Brain microvascular endothelial cell (primary cell): ENCODE data around the gene ELOA.
"Not testable (repeated sequence)": the region's sequence is repeated elsewhere in the genome, so short reads cannot be mapped to it uniquely, and the experiment has no call there.

Source experiments
- DNase-seq: peaks from one replicate; pipeline ENCODE4 v3.0.0-alpha.2; 2020
- H3K27ac ChIP-seq: fragments of 250-450 bp; sonication (Bioruptor Pico); 2 replicates; pipeline ENCODE4 v1.5.1; 2020; ENCODE audit warnings: mild to moderate bottlenecking, moderate library complexity
- H3K27me3 ChIP-seq: fragments of 250-450 bp; sonication (Bioruptor Pico); replicated peaks from 2 replicates; pipeline ENCODE4 v1.5.1; 2020; ENCODE audit warnings: mild to moderate bottlenecking
- H3K36me3 ChIP-seq: fragments of 250-450 bp; sonication (Bioruptor Pico); replicated peaks from 2 replicates; pipeline ENCODE4 v1.5.1; 2020; ENCODE audit warnings: mild to moderate bottlenecking
- H3K4me3 ChIP-seq: 2 replicates; pipeline ENCODE4 v1.5.1; 2011; ENCODE audit warnings: low read depth, mild to moderate bottlenecking, control low read depth, low read length, moderate library complexity
- in situ Hi-C: cut with HindIII; loops from 2 replicates; pipeline ENCODE4 v1.10.0; 2017; ENCODE audit warnings: low sequenced_read_pairs, low pct_ligation_motif_present
- TF ChIP-seq, protein P1 (sequence below): IDR thresholded peaks from 2 replicates; pipeline ENCODE4 v1.5.1; 2011; ENCODE audit warnings: low read depth, mild to moderate bottlenecking, moderate library complexity, low read length, control low read depth, inconsistent platforms; ENCODE audit errors: missing control alignments

The ELOA gene

GRCh38 chr1:23726686-23727085 is 16.6 kb upstream of the ELOA start:
- in situ Hi-C loops: no loop called here
- Histone ChIP-seq H3K27ac (no peak overlapping the region), H3K36me3 (no peaks in the 10 kb centered on the region), H3K4me3 (no peak overlapping the region), H3K27me3 (no peaks in the 10 kb centered on the region)
- DNase-seq: no peak
- TF ChIP-seq, protein P1, sequence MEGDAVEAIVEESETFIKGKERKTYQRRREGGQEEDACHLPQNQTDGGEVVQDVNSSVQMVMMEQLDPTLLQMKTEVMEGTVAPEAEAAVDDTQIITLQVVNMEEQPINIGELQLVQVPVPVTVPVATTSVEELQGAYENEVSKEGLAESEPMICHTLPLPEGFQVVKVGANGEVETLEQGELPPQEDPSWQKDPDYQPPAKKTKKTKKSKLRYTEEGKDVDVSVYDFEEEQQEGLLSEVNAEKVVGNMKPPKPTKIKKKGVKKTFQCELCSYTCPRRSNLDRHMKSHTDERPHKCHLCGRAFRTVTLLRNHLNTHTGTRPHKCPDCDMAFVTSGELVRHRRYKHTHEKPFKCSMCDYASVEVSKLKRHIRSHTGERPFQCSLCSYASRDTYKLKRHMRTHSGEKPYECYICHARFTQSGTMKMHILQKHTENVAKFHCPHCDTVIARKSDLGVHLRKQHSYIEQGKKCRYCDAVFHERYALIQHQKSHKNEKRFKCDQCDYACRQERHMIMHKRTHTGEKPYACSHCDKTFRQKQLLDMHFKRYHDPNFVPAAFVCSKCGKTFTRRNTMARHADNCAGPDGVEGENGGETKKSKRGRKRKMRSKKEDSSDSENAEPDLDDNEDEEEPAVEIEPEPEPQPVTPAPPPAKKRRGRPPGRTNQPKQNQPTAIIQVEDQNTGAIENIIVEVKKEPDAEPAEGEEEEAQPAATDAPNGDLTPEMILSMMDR: no peak

DNA sequence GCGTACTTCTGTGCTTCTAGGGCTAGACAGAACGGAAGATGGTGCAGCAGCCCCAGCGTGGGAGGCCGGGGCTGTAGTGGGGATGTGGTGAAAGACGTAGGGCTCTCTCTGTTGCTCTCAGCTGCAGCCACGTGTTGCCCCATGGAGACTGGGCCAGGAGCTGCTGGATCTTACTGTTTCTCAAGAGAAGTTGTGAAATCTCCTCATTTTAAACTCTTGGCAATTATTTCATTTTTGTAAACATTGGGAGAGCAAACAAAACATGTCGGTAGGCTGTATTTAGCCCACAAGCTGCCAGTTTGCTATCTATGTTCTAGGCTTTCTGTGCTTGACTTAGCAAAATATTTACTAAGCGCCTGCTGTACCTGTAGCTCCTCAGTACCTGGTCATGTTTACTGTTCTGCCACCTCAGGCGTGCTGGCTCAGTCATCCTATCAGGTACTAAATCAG is 15.9 kb upstream of the ELOA start:
- TF ChIP-seq, protein P1: no peak
- H3K36me3 ChIP-seq: no peaks in the 10 kb centered on the region
- no peak overlapping the region for H3K27ac ChIP-seq
- no peaks in the 10 kb centered on the region for H3K27me3 ChIP-seq
- no peak overlapping the region for H3K4me3 ChIP-seq
- no peak for DNase-seq
- in situ Hi-C loops: no loop called here

GRCh38 chr1:23732363-23733224 is 10.7 kb upstream of the ELOA start:
- H3K36me3 ChIP-seq: no peaks in the 10 kb centered on the region
- H3K27me3 ChIP-seq: no peaks in the 10 kb centered on the region
- no peak overlapping the region for H3K27ac ChIP-seq
- in situ Hi-C loops: no loop called here
- TF ChIP-seq, protein P1: no peak
- DNase-seq: no peak
- no peak overlapping the region for H3K4me3 ChIP-seq

DNA sequence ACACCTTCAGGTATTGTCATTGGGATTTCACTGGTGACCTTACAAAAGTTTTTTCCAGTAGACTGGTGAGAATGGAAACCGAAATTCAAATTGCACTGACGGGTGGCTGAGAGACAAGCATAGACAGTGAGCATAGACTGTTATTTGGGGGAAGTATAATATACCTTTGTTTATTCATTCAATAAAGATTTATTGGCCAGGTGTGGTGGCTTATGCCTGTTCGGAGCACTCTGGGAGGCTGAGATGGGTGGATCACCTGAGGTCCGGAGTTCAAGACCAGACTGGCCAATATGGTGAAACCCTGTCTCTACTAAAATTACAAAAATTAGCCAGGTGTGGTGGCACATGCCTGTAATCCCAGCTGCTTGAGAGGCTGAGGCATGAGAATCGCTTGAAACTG is 10.0 kb upstream of the ELOA start:
- in situ Hi-C loops, DNase-seq, H3K4me3 ChIP-seq, H3K27me3 ChIP-seq, H3K27ac ChIP-seq, H3K36me3 ChIP-seq: not testable (repeated sequence)

DNA sequence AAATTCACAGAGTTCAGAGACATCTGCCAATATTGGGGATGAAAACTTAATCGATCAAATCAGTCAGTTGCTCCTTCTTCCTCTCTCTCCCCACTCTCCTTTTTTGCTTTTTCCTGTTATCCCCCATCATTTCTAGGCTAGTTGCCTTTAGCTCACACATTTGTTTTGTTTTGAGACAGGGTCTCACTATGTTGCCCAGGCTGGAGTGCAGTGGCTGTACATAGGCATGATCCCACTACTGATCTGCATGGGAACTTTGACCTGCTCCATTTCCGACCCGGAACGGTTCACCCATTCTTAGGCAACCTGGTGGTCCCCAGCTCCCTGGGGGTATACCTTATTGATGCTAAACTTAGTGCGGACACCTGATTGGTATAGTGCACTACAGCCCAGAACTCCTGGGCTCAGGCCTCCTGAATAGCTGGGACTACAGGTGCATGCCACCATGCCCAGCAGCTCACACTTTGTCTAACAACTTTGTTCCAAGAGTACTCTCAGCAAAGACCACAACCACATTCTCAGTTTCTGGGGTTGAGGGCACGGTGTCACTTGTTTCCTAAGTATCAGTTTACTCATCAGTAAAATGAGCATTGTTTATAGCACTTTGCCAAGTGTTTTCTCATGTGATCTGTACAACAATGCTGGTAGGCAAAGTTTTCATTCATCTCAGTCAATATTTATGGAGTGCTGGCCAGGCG is 6.7 kb upstream of the ELOA start:
- H3K27me3 ChIP-seq: no peaks in the 10 kb centered on the region
- in situ Hi-C loops: no loop called here
- no peak overlapping the region for H3K4me3 ChIP-seq
- DNase-seq: no peak
- no peak overlapping the region for H3K27ac ChIP-seq
- TF ChIP-seq, protein P1: no peak
- no peaks in the 10 kb centered on the region for H3K36me3 ChIP-seq

GRCh38 chr1:23741609-23742008 is 1.7 kb upstream of the ELOA start:
- Histone ChIP-seq H3K4me3 (no peak overlapping the region), H3K27me3 (no peaks in the 10 kb centered on the region), H3K36me3 (peaks cover 3% of the 10 kb centered on the region), H3K27ac (no peak overlapping the region)
- TF ChIP-seq, protein P1: no peak
- DNase-seq: no peak
- in situ Hi-C loops: no loop called here
